Measurements from ENCODE around the gene DOCK9. TPM values are rescaled to one million over a fixed set of nuclear protein-coding genes. Genes with fewer than 3 reads are reported as not detected.

DOCK9 gene
- total RNA-seq, 1 donor from 2014 or later: 46.2 TPM

GRCh38 chr13:98787996-98788395 is 189.9 kb downstream of the DOCK9 start:
- H3K27ac Mint-ChIP-seq: no peak overlapping the region
- no peak for DNase-seq (ENCODE audit: extremely low spot score, unreplicated experiment)

GRCh38 chr13:98787173-98787572 is 190.7 kb downstream of the DOCK9 start:
- TF ChIP-seq CTCF (conservative IDR thresholded peaks at IDR 0.05): no peak
- Mint-ChIP-seq H3K36me3 (no peaks in the 10 kb centered on the region), H3K9me3 (no peaks in the 10 kb centered on the region), H3K4me3 (no peak overlapping the region), H3K27me3 (peaks cover 19% of the 10 kb centered on the region), H3K4me1 (ENCODE audit: unreplicated experiment) (no peaks in the 10 kb centered on the region), H3K27ac (no peak overlapping the region)
- no peak for DNase-seq (ENCODE audit: extremely low spot score, unreplicated experiment)

More at GRCh38 chr13:98787996-98788395, 189.9 kb downstream of the DOCK9 start:
- H3K27me3 Mint-ChIP-seq: peaks cover 19% of the 10 kb centered on the region
- no peak for TF ChIP-seq CTCF (conservative IDR thresholded peaks at IDR 0.05)
- peaks cover 5% of the 10 kb centered on the region for H3K36me3 Mint-ChIP-seq
- no peaks in the 10 kb centered on the region for H3K4me1 Mint-ChIP-seq (ENCODE audit: unreplicated experiment)
- H3K9me3 Mint-ChIP-seq: no peaks in the 10 kb centered on the region
- H3K4me3 Mint-ChIP-seq: no peak overlapping the region

GRCh38 chr13:98786023-98786422 is 191.8 kb downstream of the DOCK9 start:
- no peak for DNase-seq (ENCODE audit: extremely low spot score, unreplicated experiment)
- Mint-ChIP-seq H3K36me3 (no peaks in the 10 kb centered on the region), H3K27me3 (peaks cover 19% of the 10 kb centered on the region), H3K27ac (no peak overlapping the region), H3K9me3 (no peaks in the 10 kb centered on the region), H3K4me1 (ENCODE audit: unreplicated experiment) (no peaks in the 10 kb centered on the region), H3K4me3 (no peak overlapping the region)
- TF ChIP-seq CTCF (conservative IDR thresholded peaks at IDR 0.05): no peak

- DNase-seq (ENCODE audit: extremely low spot score, unreplicated experiment): no peak
- no peak for TF ChIP-seq CTCF (conservative IDR thresholded peaks at IDR 0.05)
- no peak overlapping the region for H3K4me3 Mint-ChIP-seq
- no peaks in the 10 kb centered on the region for H3K4me1 Mint-ChIP-seq (ENCODE audit: unreplicated experiment)
- H3K27me3 Mint-ChIP-seq: peaks cover 19% of the 10 kb centered on the region
- H3K27ac Mint-ChIP-seq: no peak overlapping the region
- H3K36me3 Mint-ChIP-seq: no peaks in the 10 kb centered on the region
- no peaks in the 10 kb centered on the region for H3K9me3 Mint-ChIP-seq
Observed at GRCh38 chr13:98785405-98785804, 192.5 kb downstream of the DOCK9 start.

DNA sequence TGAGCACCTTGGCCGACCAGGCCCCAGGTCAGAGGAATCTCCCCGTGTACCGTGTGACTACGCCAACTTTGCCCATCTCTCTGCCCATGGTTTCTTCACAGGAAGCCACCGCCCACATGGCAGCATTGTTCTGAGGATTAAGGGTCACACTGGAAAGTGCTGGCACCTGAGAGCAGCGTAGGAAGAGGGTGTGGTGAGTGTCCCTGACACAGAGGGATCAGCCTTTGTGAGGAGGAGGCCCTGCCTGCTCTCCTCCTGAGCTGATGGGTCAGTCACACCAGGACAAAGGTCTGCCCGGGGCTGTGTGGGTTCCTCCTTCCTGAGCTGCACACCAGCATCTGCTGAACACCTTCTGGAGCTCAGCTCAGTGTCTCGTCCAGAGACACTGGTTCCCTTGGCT is 193.2 kb downstream of the DOCK9 start:
- H3K27me3 Mint-ChIP-seq: peaks cover 19% of the 10 kb centered on the region
- no peak for TF ChIP-seq CTCF (conservative IDR thresholded peaks at IDR 0.05)
- H3K27ac Mint-ChIP-seq: no peak overlapping the region
- no peak overlapping the region for H3K4me3 Mint-ChIP-seq
- H3K36me3 Mint-ChIP-seq: no peaks in the 10 kb centered on the region
- DNase-seq (ENCODE audit: extremely low spot score, unreplicated experiment): no peak
- H3K9me3 Mint-ChIP-seq: no peaks in the 10 kb centered on the region
- H3K4me1 Mint-ChIP-seq (ENCODE audit: unreplicated experiment): no peaks in the 10 kb centered on the region

Data from type B pancreatic cell (in vitro differentiated cells).